Measurements from ENCODE around the gene THUMPD2. TPM values are rescaled to one million over a fixed set of nuclear protein-coding genes. Genes with fewer than 3 reads are reported as not detected.

Gene THUMPD2
- total RNA-seq, 1 donor from 2014 or later: 11.5 TPM

DNA sequence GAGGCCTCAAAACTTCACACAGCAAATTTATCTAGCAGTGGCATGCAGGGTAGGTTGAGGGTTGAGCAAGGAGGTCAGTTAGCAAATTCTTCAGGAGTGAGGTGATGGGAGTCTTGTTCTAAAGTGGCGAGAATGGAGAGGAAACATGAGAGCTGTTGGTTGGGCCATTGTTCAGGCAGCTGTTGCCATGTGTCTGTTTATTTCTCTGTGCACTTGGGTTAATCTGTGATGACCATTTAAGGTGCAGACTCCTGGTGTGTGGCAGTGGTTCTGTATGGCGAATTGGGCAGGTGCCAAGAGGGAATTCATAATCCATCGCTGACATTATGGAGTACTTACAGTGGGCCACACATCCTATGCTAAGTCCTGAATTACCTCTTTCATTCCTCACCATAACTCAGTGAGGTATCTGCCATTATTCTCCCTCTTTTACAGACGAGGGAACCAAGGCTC is 82.9 kb downstream of the THUMPD2 start:
- Histone ChIP-seq H3K36me3 (ENCODE audit: control insufficient read depth in 3 of 3, insufficient read depth in 3 of 3, low read length in 3 of 3) (no peaks in the 10 kb centered on the region), H3K27me3 (ENCODE audit: control insufficient read depth in 3 of 3, insufficient read depth in 3 of 3, low read length in 3 of 3) (no peaks in the 10 kb centered on the region), H3K4me3 (ENCODE audit: low read length in 3 of 3) (no peak overlapping the region), H3K9me3 (ENCODE audit: control insufficient read depth in 3 of 3, low read length in 3 of 3) (peaks cover 0 to 5% (median 0%) of the 10 kb centered on the region in 3 donors), H3K9ac (ENCODE audit: low read depth in 1 of 3, low read length in 3 of 3) (no peak overlapping the region), H3K27ac (ENCODE audit: low read depth, low read length) (no peak overlapping the region), H3K4me1 (ENCODE audit: control insufficient read depth in 3 of 3, insufficient read depth in 3 of 3, low read length in 3 of 3) (peaks cover 6 to 23% (median 15%) of the 10 kb centered on the region in 3 donors)

- Histone ChIP-seq H3K27me3 (ENCODE audit: control insufficient read depth in 3 of 3, insufficient read depth in 3 of 3, low read length in 3 of 3) (no peaks in the 10 kb centered on the region), H3K4me1 (ENCODE audit: control insufficient read depth in 3 of 3, insufficient read depth in 3 of 3, low read length in 3 of 3) (peaks cover 6 to 23% (median 15%) of the 10 kb centered on the region in 3 donors), H3K4me3 (ENCODE audit: low read length in 3 of 3) (no peak overlapping the region), H3K27ac (ENCODE audit: low read depth, low read length) (no peak overlapping the region), H3K36me3 (ENCODE audit: control insufficient read depth in 3 of 3, insufficient read depth in 3 of 3, low read length in 3 of 3) (no peaks in the 10 kb centered on the region), H3K9me3 (ENCODE audit: control insufficient read depth in 3 of 3, low read length in 3 of 3) (peaks cover 0 to 3% (median 0%) of the 10 kb centered on the region in 3 donors), H3K9ac (ENCODE audit: low read depth in 1 of 3, low read length in 3 of 3) (no peak overlapping the region)
Measured at GRCh38 chr2:39693245-39693644, 85.8 kb downstream of the THUMPD2 start.

DNA sequence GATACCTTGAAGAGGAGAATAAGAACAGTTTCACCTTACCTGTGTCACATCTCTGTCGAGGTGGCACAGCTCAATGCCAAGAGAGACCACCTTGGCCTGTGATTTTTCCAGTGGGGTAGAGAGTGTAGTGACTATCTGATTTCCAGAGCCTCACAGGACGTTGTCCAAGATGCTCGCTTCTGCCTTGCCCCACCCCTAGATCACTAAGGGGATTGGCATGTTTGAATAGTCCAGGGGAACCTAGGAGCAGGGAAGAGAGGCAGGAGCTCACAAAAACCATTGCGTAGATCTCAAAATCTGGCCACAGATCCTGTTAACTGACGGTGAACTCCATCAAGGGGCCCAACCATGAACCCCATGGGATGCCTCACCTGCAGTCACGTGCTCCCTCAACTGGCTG is 89.2 kb downstream of the THUMPD2 start:
- Histone ChIP-seq H3K27ac (ENCODE audit: low read depth, low read length) (no peak overlapping the region), H3K9ac (ENCODE audit: low read depth in 1 of 3, low read length in 3 of 3) (no peak overlapping the region), H3K9me3 (ENCODE audit: control insufficient read depth in 3 of 3, low read length in 3 of 3) (peaks cover 0 to 3% (median 0%) of the 10 kb centered on the region in 3 donors), H3K4me1 (ENCODE audit: control insufficient read depth in 3 of 3, insufficient read depth in 3 of 3, low read length in 3 of 3) (no peaks in the 10 kb centered on the region), H3K27me3 (ENCODE audit: control insufficient read depth in 3 of 3, insufficient read depth in 3 of 3, low read length in 3 of 3) (no peaks in the 10 kb centered on the region), H3K36me3 (ENCODE audit: control insufficient read depth in 3 of 3, insufficient read depth in 3 of 3, low read length in 3 of 3) (no peaks in the 10 kb centered on the region), H3K4me3 (ENCODE audit: low read length in 3 of 3) (no peak overlapping the region)

DNA sequence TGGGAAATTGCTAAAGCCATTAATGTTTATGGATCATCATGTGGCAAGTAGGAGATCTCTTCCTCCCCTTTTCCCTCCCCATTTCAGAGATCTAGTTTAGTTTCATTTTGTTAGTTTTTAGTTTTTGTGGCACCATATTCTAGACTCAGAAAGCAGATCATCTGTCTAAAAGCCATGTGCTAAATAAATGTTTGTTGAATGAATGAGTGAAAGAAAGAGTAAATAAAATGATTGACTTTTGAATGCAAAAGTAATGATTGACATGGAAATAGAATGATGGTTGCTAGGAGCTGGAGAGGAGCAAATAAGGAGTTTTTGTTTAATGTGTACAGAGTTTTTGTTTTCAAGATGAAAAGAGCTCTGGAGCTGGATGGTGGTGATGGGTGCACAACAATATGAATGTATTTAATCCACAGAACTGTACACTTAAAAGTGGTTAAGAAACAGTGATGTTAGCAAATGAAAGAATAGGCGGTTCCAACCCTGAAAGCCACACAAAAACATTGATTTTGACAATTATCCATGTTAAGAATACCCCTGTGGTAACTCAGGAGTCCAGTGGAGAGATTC is 89.7 kb downstream of the THUMPD2 start:
- H3K9me3 ChIP-seq (ENCODE audit: control insufficient read depth in 3 of 3, low read length in 3 of 3): peaks cover 0 to 3% (median 0%) of the 10 kb centered on the region in 3 donors
- H3K9ac ChIP-seq (ENCODE audit: low read depth in 1 of 3, low read length in 3 of 3): no peak overlapping the region
- H3K36me3 ChIP-seq (ENCODE audit: control insufficient read depth in 3 of 3, insufficient read depth in 3 of 3, low read length in 3 of 3): no peaks in the 10 kb centered on the region
- no peaks in the 10 kb centered on the region for H3K4me1 ChIP-seq (ENCODE audit: control insufficient read depth in 3 of 3, insufficient read depth in 3 of 3, low read length in 3 of 3)
- no peak overlapping the region for H3K4me3 ChIP-seq (ENCODE audit: low read length in 3 of 3)
- H3K27ac ChIP-seq (ENCODE audit: low read depth, low read length): no peak overlapping the region
- no peaks in the 10 kb centered on the region for H3K27me3 ChIP-seq (ENCODE audit: control insufficient read depth in 3 of 3, insufficient read depth in 3 of 3, low read length in 3 of 3)

DNA sequence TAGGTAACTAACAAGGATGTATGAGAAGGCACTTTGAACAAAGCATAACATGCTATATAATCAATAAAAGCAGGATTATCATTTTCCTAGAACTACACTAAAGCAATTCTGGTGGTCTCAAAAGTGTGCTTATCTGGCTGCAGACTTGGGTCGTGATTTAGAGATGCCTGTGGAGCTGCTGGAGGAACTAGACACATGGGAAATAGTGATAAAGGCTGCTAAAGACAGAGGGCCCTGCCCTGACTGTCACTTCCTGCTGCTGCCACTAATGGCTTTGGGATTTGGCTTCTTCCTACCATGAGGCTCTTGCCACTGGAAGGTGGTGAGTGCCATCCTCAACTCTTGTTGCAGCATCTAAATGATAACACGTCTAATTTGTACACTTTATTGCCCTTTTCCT is 90.9 kb downstream of the THUMPD2 start:
- no peak overlapping the region for H3K9ac ChIP-seq (ENCODE audit: low read depth in 1 of 3, low read length in 3 of 3)
- H3K36me3 ChIP-seq (ENCODE audit: control insufficient read depth in 3 of 3, insufficient read depth in 3 of 3, low read length in 3 of 3): no peaks in the 10 kb centered on the region
- peaks cover 0 to 3% (median 0%) of the 10 kb centered on the region in 3 donors for H3K9me3 ChIP-seq (ENCODE audit: control insufficient read depth in 3 of 3, low read length in 3 of 3)
- H3K27ac ChIP-seq (ENCODE audit: low read depth, low read length): no peak overlapping the region
- no peak overlapping the region for H3K4me3 ChIP-seq (ENCODE audit: low read length in 3 of 3)
- no peaks in the 10 kb centered on the region for H3K27me3 ChIP-seq (ENCODE audit: control insufficient read depth in 3 of 3, insufficient read depth in 3 of 3, low read length in 3 of 3)
- H3K4me1 ChIP-seq (ENCODE audit: control insufficient read depth in 3 of 3, insufficient read depth in 3 of 3, low read length in 3 of 3): peaks cover 0 to 4% (median 3%) of the 10 kb centered on the region in 3 donors

GRCh38 chr2:39686456-39686855 is 92.6 kb downstream of the THUMPD2 start:
- H3K4me1 ChIP-seq (ENCODE audit: control insufficient read depth in 3 of 3, insufficient read depth in 3 of 3, low read length in 3 of 3): peaks cover 0 to 7% (median 5%) of the 10 kb centered on the region in 3 donors
- H3K9ac ChIP-seq (ENCODE audit: low read depth in 1 of 3, low read length in 3 of 3): no peak overlapping the region
- H3K4me3 ChIP-seq (ENCODE audit: low read length in 3 of 3): no peak overlapping the region
- H3K9me3 ChIP-seq (ENCODE audit: control insufficient read depth in 3 of 3, low read length in 3 of 3): peaks cover 0 to 3% (median 0%) of the 10 kb centered on the region in 3 donors
- no peak overlapping the region for H3K27ac ChIP-seq (ENCODE audit: low read depth, low read length)
- no peaks in the 10 kb centered on the region for H3K36me3 ChIP-seq (ENCODE audit: control insufficient read depth in 3 of 3, insufficient read depth in 3 of 3, low read length in 3 of 3)
- H3K27me3 ChIP-seq (ENCODE audit: control insufficient read depth in 3 of 3, insufficient read depth in 3 of 3, low read length in 3 of 3): no peaks in the 10 kb centered on the region

Other genes with a start within 250 kb of the THUMPD2 start
- 4.7 TPM for gene TMEM178A, start 113.3 kb downstream of the THUMPD2 start, total RNA-seq